HEK293 (cell line): ENCODE data around the gene KCNA1.

Source experiments
- CTCF ChIA-PET: fragments of 350-600 bp; formaldehyde crosslinking; extraction: SDS; loops from one replicate; lab custom pipeline; 2021; ENCODE audit warnings: antibody characterized with exemption; lab: Yijun Ruan, JAX
- POLR2A ChIA-PET: fragments of 300-600 bp; formaldehyde crosslinking; extraction: SDS; loops from one replicate; lab custom pipeline; 2020; ENCODE audit warnings: antibody characterized with exemption, inconsistent platforms; lab: Yijun Ruan, JAX
- H3K27ac ChIP-seq: fragments of 200-500 bp; sonication (Bioruptor generic); 2 replicates; pipeline ENCODE4 v1.5.1; 2014; ENCODE audit warnings: low read depth, low read length, control low read depth, inconsistent platforms; ENCODE audit errors: extremely low read depth
- H3K36me3 ChIP-seq, 2 experiments: fragments of 200-500 bp in 1 of 2; sonication (Bioruptor generic) in 1 of 2; 1 replicate in 1 of 2; 2 replicates in 1 of 2; pipeline ENCODE4 v1.5.1; 2014 to 2017; ENCODE audit warnings: inconsistent platforms in 2 of 2, low read length in 2 of 2; ENCODE audit not compliant: control insufficient read depth in 2 of 2, insufficient read depth in 1 of 2
- H3K4me1 ChIP-seq: fragments of 200-500 bp; sonication (Bioruptor generic); 2 replicates; pipeline ENCODE4 v1.5.1; 2014; ENCODE audit warnings: mild to moderate bottlenecking, low read length, inconsistent platforms; ENCODE audit not compliant: control insufficient read depth, insufficient read depth
- H3K4me3 ChIP-seq: 2 replicates; pipeline ENCODE4 v1.5.1; 2011; ENCODE audit warnings: low read depth, mild to moderate bottlenecking, control low read depth, low read length, moderate library complexity
- H3K9me3 ChIP-seq: fragments of 200-500 bp; sonication (Bioruptor generic); 2 replicates; pipeline ENCODE4 v1.5.1; 2014; ENCODE audit warnings: low read depth, low read length, inconsistent platforms; ENCODE audit not compliant: control insufficient read depth, insufficient read depth
- GLI2 ChIP-seq: fragments of 450-650 bp; formaldehyde crosslinking; IDR thresholded peaks from 2 replicates; pipeline ENCODE4; 2017; ENCODE audit warnings: missing biosample characterization, missing genetic modification characterization, low read depth, borderline replicate concordance
- SETDB1 ChIP-seq: IDR thresholded peaks from one replicate; pipeline ENCODE4 v1.6.1; 2017; ENCODE audit warnings: mild to moderate bottlenecking, low read length, moderate library complexity, mixed read lengths; ENCODE audit not compliant: insufficient read length
- TRIM28 ChIP-seq: IDR thresholded peaks from 2 replicates; pipeline ENCODE4 v1.6.1; 2011; ENCODE audit warnings: low read length, control low read depth, borderline replicate concordance
- ZBTB20 ChIP-seq: fragments of 450-650 bp; formaldehyde crosslinking; IDR thresholded peaks from 2 replicates; pipeline ENCODE4 v1.5.1; 2016; ENCODE audit warnings: missing biosample characterization, missing genetic modification characterization
- ZNF133 ChIP-seq: fragments of 450-650 bp; formaldehyde crosslinking; IDR thresholded peaks from 2 replicates; pipeline ENCODE4 v1.5.1; 2016; ENCODE audit warnings: missing biosample characterization, missing genetic modification characterization
- ZNF221 ChIP-seq: fragments of 450-650 bp; formaldehyde crosslinking; IDR thresholded peaks from 2 replicates; pipeline ENCODE4 v1.5.1; 2017; ENCODE audit warnings: missing biosample characterization, missing genetic modification characterization, borderline replicate concordance
- ZNF394 ChIP-seq: fragments of 450-650 bp; formaldehyde crosslinking; IDR thresholded peaks from 2 replicates; pipeline ENCODE4 v1.5.1; 2016; ENCODE audit warnings: missing biosample characterization, missing genetic modification characterization, mild to moderate bottlenecking, moderate library complexity, borderline replicate concordance
- ZNF571 ChIP-seq: fragments of 450-650 bp; formaldehyde crosslinking; IDR thresholded peaks from 2 replicates; pipeline ENCODE4 v1.5.0; 2017; ENCODE audit warnings: missing biosample characterization, missing genetic modification characterization
- ZNF707 ChIP-seq: fragments of 450-650 bp; formaldehyde crosslinking; IDR thresholded peaks from 2 replicates; pipeline ENCODE4 v1.5.1; 2016; ENCODE audit warnings: missing biosample characterization, missing genetic modification characterization
- ZSCAN16 ChIP-seq: fragments of 450-650 bp; formaldehyde crosslinking; IDR thresholded peaks from 2 replicates; pipeline ENCODE4 v1.5.1; 2016; ENCODE audit warnings: missing biosample characterization, missing genetic modification characterization
- ZXDB ChIP-seq: fragments of 450-650 bp; formaldehyde crosslinking; IDR thresholded peaks from 2 replicates; pipeline ENCODE4 v1.5.1; 2016; ENCODE audit warnings: missing biosample characterization, missing genetic modification characterization
- TF ChIP-seq, protein P1 (sequence below): fragments of 450-650 bp; formaldehyde crosslinking; IDR thresholded peaks from 2 replicates; pipeline ENCODE4 v1.5.1; 2016; ENCODE audit warnings: missing biosample characterization, missing genetic modification characterization
- TF ChIP-seq, protein P2 (sequence below): fragments of 450-650 bp; formaldehyde crosslinking; IDR thresholded peaks from 2 replicates; pipeline ENCODE4 v1.5.1; 2016; ENCODE audit warnings: missing biosample characterization, missing genetic modification characterization
- TF ChIP-seq, protein P3 (sequence below): fragments of 450-650 bp; formaldehyde crosslinking; IDR thresholded peaks from 2 replicates; pipeline ENCODE4 v1.5.1; 2017; ENCODE audit warnings: missing biosample characterization, missing genetic modification characterization
- TF ChIP-seq, protein P4 (sequence below): fragments of 450-650 bp; formaldehyde crosslinking; IDR thresholded peaks from 2 replicates; pipeline ENCODE4 v1.5.1; 2016; ENCODE audit warnings: missing biosample characterization, missing genetic modification characterization
- TF ChIP-seq, protein P5 (sequence below): fragments of 450-650 bp; formaldehyde crosslinking; IDR thresholded peaks from 2 replicates; pipeline ENCODE4 v1.5.1; 2016; ENCODE audit warnings: missing biosample characterization, missing genetic modification characterization, borderline replicate concordance
- TF ChIP-seq, protein P6 (sequence below): fragments of 450-650 bp; formaldehyde crosslinking; IDR thresholded peaks from 2 replicates; pipeline ENCODE4 v1.5.1; 2017; ENCODE audit warnings: missing biosample characterization, missing genetic modification characterization
- TF ChIP-seq, protein P7 (sequence below): fragments of 450-650 bp; formaldehyde crosslinking; IDR thresholded peaks from 2 replicates; pipeline ENCODE4 v1.5.1; 2016; ENCODE audit warnings: missing biosample characterization, missing genetic modification characterization

Gene KCNA1

DNA sequence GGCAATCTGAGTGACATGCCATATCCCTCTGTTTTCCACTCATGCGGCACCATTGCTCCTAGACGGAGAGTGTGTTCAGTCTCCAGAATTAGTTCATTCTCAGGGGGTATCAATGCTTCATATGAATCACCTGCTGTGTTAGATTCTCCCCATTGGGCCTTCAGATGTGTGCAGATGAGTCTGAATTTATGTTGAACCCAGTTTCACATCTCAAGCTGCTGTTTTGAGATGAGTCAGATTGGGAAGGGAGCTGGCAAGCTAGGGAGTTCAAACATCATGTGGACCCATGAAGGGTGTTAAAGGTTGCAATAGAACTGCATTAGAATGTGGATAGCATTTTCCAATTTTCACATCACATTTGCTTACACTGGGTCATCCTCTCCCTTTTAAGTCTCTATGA lies 46.9 kb upstream of the KCNA1 start:
- CTCF ChIA-PET, result interaction anchor here (1.0 kb wide), 3 partner anchors 14 to 137 kb away, joined by 3 to 4 read pairs (median 3); no protein-coding TSS in a partner anchor
- Histone ChIP-seq H3K27ac (no peak overlapping the region), H3K4me1 (no peaks in the 10 kb centered on the region; the same call in 1 of the 2 replicates), H3K9me3 (no peaks in the 10 kb centered on the region), H3K36me3 (no peaks in the 10 kb centered on the region), H3K4me3 (no peak overlapping the region)
- TF ChIP-seq, protein P1, sequence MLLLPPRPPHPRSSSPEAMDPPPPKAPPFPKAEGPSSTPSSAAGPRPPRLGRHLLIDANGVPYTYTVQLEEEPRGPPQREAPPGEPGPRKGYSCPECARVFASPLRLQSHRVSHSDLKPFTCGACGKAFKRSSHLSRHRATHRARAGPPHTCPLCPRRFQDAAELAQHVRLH (tag by site-specific recombination), result no peak
- TF ChIP-seq ZNF394 (no peak), TRIM28 (no peak), GLI2 (no peak), SETDB1 (no peak), ZSCAN16 (no peak), ZNF707 (no peak), ZNF221 (no peak), ZXDB (tag by site-specific recombination) (no peak), ZBTB20 (tag by site-specific recombination) (no peak), ZNF133 (tag by site-specific recombination) (no peak), ZNF571 (tag by site-specific recombination) (no peak)
- TF ChIP-seq, protein P2, sequence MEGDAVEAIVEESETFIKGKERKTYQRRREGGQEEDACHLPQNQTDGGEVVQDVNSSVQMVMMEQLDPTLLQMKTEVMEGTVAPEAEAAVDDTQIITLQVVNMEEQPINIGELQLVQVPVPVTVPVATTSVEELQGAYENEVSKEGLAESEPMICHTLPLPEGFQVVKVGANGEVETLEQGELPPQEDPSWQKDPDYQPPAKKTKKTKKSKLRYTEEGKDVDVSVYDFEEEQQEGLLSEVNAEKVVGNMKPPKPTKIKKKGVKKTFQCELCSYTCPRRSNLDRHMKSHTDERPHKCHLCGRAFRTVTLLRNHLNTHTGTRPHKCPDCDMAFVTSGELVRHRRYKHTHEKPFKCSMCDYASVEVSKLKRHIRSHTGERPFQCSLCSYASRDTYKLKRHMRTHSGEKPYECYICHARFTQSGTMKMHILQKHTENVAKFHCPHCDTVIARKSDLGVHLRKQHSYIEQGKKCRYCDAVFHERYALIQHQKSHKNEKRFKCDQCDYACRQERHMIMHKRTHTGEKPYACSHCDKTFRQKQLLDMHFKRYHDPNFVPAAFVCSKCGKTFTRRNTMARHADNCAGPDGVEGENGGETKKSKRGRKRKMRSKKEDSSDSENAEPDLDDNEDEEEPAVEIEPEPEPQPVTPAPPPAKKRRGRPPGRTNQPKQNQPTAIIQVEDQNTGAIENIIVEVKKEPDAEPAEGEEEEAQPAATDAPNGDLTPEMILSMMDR (tag by site-specific recombination), result no peak
- TF ChIP-seq, protein P3, sequence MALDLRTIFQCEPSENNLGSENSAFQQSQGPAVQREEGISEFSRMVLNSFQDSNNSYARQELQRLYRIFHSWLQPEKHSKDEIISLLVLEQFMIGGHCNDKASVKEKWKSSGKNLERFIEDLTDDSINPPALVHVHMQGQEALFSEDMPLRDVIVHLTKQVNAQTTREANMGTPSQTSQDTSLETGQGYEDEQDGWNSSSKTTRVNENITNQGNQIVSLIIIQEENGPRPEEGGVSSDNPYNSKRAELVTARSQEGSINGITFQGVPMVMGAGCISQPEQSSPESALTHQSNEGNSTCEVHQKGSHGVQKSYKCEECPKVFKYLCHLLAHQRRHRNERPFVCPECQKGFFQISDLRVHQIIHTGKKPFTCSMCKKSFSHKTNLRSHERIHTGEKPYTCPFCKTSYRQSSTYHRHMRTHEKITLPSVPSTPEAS (tag by site-specific recombination), result no peak
- TF ChIP-seq, protein P4, sequence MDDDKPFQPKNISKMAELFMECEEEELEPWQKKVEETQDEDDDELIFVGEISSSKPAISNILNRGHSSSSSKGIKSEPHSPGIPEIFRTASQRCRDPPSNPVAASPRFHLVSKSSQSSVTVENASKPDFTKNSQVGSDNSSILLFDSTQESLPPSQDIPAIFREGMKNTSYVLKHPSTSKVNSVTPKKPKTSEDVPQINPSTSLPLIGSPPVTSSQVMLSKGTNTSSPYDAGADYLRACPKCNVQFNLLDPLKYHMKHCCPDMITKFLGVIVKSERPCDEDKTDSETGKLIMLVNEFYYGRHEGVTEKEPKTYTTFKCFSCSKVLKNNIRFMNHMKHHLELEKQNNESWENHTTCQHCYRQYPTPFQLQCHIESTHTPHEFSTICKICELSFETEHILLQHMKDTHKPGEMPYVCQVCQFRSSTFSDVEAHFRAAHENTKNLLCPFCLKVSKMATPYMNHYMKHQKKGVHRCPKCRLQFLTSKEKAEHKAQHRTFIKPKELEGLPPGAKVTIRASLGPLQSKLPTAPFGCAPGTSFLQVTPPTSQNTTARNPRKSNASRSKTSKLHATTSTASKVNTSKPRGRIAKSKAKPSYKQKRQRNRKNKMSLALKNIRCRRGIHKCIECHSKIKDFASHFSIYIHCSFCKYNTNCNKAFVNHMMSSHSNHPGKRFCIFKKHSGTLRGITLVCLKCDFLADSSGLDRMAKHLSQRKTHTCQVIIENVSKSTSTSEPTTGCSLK, result no peak
- TF ChIP-seq, protein P5, sequence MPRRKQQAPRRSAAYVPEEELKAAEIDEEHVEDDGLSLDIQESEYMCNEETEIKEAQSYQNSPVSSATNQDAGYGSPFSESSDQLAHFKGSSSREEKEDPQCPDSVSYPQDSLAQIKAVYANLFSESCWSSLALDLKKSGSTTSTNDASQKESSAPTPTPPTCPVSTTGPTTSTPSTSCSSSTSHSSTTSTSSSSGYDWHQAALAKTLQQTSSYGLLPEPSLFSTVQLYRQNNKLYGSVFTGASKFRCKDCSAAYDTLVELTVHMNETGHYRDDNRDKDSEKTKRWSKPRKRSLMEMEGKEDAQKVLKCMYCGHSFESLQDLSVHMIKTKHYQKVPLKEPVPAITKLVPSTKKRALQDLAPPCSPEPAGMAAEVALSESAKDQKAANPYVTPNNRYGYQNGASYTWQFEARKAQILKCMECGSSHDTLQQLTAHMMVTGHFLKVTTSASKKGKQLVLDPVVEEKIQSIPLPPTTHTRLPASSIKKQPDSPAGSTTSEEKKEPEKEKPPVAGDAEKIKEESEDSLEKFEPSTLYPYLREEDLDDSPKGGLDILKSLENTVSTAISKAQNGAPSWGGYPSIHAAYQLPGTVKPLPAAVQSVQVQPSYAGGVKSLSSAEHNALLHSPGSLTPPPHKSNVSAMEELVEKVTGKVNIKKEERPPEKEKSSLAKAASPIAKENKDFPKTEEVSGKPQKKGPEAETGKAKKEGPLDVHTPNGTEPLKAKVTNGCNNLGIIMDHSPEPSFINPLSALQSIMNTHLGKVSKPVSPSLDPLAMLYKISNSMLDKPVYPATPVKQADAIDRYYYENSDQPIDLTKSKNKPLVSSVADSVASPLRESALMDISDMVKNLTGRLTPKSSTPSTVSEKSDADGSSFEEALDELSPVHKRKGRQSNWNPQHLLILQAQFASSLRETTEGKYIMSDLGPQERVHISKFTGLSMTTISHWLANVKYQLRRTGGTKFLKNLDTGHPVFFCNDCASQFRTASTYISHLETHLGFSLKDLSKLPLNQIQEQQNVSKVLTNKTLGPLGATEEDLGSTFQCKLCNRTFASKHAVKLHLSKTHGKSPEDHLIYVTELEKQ (tag by site-specific recombination), result no peak
- TF ChIP-seq, protein P6, sequence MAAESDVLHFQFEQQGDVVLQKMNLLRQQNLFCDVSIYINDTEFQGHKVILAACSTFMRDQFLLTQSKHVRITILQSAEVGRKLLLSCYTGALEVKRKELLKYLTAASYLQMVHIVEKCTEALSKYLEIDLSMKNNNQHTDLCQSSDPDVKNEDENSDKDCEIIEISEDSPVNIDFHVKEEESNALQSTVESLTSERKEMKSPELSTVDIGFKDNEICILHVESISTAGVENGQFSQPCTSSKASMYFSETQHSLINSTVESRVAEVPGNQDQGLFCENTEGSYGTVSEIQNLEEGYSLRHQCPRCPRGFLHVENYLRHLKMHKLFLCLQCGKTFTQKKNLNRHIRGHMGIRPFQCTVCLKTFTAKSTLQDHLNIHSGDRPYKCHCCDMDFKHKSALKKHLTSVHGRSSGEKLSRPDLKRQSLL (tag by site-specific recombination), result no peak
- TF ChIP-seq, protein P7, sequence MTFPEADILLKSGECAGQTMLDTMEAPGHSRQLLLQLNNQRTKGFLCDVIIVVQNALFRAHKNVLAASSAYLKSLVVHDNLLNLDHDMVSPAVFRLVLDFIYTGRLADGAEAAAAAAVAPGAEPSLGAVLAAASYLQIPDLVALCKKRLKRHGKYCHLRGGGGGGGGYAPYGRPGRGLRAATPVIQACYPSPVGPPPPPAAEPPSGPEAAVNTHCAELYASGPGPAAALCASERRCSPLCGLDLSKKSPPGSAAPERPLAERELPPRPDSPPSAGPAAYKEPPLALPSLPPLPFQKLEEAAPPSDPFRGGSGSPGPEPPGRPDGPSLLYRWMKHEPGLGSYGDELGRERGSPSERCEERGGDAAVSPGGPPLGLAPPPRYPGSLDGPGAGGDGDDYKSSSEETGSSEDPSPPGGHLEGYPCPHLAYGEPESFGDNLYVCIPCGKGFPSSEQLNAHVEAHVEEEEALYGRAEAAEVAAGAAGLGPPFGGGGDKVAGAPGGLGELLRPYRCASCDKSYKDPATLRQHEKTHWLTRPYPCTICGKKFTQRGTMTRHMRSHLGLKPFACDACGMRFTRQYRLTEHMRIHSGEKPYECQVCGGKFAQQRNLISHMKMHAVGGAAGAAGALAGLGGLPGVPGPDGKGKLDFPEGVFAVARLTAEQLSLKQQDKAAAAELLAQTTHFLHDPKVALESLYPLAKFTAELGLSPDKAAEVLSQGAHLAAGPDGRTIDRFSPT (tag by site-specific recombination), result no peak
- TF ChIP-seq, all 188 proteins: peak for 0
- POLR2A ChIA-PET, result no interaction called here
